Middle frontal gyrus (tissue), 1 donor: Measurements from ENCODE around the gene CTRL.
"Not testable (repeated sequence)": the region's sequence is repeated elsewhere in the genome, so short reads cannot be mapped to it uniquely, and the experiment has no call there.

Experiments used
- DNase-seq: peaks from one replicate; pipeline ENCODE4 v3.0.0-alpha.2; 2015; ENCODE audit warnings: low spot score; ENCODE audit errors: extremely low spot score

CTRL gene

DNA sequence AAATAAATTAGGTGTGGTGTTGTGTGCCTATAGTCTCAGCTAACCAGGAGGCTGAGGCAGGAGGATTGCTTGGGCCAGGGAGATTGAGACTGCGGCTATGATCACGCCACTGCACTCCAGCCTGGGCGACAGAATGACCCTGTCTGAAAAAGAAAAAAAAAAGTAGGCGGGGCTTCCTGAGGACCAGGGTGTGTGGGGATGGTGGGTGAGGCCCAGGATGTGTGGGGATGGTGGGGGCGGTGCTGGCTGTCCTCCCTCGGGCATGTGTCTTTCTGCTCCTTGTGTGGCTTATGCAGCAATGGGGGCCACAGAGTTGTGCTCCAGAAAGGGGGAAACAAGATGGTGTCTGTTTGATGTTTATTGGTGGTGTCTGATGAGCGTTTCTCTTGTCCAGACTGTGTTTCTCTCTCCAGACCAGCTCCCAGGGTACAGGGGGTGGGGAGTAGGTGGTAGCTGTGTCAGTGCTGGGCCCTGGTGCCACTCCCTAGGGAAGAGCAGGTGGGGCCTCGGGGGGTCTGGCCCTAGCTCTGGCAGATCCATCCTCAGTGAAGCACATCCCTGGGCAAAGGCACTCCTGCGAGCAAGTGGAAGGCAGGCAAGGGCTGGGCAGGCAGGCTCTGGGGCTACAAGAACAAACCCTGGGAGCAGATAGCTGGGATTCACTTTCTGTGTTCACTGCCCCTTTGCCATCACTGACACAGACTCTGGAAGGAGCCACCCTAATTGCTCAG lies 10.0 kb upstream of the CTRL start:
- DNase-seq: no peak

DNA sequence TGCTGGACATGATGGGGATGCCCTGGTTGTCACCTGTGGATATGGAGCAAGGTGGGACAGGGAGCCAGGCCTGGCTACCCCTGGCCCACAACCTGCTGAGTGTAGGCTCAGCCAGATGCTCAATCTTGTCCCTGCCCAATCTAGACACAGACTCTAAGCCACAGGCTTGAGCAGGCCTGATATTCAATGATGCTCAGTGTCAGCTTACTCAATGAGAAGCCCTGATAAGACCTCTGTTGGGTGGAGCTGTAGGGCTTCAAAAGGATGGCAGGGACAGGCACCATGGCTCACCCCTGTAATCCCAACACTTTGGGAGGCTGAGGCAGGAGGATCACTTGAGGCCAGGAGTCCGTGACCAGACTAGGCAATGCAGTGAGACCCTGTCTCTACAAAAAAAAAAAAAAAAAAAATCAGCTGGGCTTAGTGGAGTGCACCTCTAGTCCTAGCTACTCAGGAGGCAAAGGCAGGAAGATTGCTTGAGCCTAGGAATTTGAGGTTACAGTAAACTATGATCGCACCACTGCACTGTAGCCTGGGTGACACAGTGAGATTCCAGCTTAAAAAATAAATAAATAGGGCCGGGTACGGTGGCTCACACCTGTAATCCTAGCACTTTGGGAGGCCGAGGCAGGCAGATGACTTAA lies 8.9 kb upstream of the CTRL start:
- no peak for DNase-seq

DNA sequence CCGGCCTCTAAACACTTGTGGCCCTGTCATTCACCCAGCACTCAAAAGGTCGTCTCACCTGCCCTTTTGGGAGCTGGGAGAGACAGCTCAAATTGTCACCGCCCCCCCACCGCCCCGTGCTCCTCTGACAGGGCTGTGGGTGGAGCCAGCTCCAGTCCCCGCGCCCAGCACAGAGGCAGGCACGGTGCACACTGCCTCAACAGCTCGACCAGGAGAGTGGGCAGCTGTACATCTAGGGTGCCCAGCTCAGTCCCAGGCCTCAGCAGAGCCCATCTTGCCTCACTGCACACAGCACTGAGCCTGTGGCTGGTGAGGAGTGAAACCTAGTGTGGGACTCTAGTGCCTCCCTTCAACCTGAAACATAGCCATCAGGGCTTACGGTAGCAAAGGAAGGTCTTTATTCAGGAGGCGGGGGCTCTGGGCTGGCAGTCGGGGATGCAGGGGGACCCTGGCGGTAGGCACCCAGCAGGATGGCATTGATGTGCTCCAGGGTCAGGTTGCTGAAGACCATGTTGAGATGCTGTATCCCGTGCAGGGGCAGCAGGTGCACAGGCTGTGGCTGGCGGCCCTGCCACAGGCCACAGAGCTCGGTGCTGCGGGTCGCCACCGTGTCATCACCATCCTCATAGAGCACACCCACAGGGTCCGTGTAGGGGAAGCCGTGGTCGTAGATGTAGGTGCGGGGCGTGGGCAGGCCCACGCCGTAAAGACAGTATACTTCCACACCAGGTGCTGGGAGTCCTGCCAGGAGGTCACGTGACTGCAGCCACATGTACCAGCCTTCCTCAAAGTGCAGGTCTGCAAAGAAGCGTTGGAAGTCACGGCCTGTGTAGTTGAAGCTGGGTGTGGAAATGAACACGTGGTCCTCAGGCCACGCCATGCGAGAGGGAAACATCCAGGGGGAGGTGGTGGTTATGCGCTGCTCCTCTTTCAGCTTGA lies 8.1 kb upstream of the CTRL start:
- DNase-seq: no peak

DNA sequence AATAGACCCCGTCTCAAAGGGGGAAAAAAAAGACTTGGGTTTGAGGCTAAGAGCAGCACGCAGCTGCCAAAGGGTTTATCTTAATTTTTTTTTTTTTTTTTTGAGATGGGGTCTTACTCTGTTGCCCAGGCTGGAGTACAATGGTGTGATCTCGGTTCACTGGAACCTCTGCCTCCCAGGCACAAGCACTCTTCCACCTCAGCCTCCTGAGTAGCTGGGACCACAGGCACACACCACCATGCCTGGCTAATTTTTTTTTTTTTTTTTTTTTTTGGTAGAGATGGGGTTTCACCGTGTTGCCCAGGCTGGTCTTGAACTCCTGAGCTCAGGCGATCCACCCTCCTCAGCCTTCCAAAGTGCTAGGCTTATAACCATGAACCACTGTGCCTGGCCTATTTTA lies 6.1 kb upstream of the CTRL start:
- not testable (repeated sequence) for DNase-seq

DNA sequence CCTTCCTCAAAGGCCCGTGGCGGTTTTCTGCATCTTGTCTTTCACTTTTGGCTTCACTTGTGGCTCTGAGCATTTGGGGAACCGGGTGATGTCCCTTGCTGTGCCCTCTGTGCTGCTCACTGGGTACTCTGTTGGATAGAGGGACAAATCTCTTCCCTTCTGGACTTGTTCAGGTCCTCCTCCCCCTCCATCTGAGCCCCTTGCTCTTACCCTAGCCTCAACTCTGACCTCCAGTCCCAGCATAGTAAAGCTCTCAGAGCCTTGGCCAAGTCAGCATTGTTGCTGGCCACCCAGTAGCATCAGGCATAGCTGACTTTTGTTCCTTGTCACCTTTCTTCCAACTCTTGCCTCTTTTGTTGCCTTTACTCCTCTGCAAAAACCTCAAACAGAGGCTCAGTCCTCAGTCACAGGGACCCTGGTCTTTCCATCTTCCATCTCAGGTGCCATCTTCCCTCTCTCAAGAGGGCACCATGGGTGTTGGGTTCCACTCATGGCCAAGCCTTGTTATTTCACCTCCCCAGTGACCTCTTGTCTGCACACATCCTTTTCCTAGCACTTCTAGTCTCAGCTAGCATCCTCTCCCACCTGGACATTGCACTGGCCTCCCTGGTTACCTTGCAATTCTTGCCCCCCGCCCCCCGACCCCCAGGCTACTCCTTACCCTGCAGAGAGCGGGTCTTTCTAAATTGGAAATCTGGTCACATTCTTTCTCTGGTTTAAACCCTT lies 5.4 kb upstream of the CTRL start:
- DNase-seq: no peak

DNA sequence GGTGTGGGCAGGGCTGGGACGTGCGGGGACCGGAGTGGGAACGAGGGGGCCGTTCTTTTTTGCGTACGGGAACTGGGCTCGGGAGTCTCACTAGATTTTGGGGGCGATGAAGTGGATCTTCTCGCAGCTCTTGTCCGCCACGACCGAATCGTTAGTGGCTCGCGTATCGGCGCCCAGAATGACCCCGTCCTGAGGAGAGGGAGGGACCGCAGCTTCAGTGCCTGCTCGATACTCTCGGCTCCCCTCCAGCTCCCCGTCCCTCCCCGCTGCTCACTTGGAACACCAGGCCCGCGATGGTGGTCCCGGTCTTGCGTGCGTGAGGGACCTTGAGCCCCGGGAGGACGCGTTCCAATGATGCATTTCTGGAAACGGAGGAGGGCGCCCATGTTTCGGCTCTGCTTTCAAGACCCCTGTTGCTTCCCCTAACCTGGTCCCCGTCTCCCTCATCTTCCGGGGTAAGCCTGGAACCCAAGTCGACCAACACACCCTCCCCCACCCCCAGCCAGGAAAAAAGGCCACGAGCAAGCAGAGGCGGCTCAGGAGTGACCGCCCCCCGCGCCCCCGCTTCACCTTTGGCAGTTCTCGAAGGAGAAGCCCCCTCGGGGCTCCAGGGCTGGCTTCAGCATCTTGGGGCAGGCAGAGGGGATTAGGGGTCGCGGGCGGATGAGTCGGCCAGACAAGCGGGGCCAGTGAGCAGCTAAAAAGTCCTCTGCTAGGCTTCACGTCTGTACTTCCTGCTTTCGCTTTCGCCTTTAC lies 4.6 kb upstream of the CTRL start, which contains the start of gene PSMB10:
Gene PSMB10 (minus strand): TSS at position 727 of the 756 bp plus-strand sequence. CDS start 101 bp downstream, at position 626.
- DNase-seq: no peak

DNA sequence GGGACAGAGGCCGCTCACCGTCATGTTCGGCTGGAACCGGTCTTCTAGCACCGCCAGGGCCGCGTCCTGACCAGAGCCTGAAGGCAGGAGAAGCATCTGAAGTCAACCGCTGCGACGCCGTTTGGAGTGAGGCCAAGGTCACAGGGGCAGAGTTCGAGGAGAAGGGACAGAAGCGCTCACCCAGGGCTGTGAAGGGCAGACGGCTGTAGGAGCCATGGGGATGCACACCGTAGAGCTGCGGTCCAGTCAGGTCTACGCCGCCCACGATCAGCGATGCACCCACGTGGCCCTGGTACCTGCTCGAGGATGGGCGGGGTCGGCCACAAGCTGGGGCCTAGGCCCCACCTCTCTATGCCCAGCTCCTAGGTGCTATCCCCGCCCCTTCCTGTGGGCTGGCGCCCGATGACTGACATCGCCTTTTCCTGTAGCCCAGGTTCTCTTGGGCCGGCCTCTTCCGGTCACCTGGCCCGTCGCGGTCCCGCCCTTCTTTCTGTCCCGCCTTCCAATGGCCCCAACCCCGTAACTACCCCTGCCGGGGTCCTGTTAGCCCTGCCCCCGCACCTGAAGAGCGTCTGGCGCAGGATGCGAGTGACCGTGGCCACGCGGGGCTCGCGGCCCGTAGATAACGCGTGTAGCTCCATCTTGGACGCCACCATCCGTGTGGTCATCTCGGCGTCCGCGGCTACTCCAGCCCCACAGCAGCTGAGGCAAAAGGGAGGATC lies 3.9 kb upstream of the CTRL start:
- peak; percentile 90 for DNase-seq

DNA sequence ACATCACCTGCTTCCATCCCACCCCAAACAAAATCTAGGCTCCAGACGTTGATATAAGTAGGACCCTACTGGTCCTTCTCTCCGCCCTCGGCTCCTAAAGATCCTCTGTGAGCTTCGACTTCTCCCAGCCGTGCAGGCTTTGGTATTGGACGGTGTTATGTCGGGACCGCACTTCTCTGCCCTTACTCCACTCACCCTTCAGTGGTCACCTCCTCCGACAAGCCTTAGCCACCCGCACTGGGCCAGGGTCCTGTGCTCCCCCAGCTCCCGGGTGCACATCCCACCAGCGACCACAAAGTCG lies 3.4 kb upstream of the CTRL start:
- no peak for DNase-seq

DNA sequence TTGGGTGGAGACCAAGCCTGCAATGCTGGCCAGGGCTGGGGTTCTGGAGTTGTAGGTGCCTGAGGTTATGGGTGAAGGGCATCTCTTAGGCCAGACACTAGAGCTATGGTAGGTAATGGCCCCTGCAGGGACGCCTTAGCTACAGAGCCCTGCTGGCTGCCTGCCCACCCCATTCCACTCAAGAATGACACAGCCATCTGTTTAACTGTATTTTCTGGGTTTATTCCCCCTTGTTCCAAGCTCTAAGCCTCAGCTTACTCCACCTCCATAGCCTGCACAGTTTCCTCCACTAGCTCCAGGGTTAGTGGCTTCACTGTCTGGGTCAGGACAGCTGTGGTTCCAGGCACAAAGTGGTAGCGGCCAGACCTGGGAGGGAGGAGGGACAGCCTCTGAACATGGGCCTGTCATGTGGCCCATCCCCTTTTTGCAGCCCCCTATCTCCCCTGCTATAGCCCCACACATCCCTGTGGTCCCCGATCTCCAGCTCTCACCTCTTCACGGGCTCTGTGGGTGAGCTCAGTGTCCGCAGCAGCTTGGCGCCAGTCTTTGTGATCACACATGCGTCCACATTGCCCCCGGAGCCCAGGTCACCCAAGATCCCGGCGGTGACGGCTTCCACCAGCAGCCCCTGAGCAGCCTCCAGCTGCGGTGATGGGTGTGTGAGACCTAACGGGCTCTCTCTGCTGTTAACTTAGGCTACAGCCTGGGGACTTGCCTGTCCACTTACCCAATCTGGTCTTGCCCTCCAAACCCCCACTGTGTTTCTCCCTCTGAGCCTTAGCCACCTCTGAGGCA lies 2.8 kb upstream of the CTRL start:
- no peak for DNase-seq

DNA sequence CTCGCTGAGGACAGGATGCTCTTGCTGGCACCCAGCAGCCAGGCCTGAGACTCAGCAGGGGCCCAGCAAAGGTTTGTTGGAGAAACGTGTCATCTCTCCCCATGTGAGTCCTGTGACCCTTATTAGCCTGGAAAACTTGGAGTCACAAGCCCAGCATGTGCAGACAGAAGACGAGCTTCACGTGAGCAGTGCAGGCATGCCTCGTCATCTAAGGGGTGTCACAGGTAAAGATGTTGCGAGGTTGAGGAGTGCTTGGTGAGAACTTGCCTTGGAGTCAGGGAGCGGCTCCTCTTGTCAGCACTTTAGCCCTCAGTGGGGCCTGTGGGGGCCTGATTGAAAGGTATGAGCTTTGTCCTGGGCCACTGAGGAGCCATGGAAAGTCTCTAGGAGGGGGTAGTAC lies 2.1 kb upstream of the CTRL start:
- DNase-seq: no peak

DNA sequence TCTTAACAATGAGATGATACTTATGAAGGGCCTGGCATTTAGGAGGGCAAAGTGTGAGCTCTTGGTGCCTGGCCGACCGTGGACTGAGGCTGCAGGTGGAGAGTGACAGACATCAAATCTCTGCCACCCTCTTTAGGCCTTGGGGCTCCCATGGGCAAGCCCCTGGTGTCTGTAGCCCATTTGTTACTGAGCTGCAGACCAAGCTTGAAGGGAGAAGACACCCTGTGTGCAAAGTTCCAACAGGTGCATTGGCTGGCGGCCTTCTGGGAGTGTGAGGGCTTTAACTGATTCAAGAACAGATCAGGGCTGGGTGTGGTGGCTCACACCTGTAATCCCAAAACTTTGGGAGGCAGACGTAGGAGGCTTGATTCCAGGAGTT lies 789 bp upstream of the CTRL start:
- no peak for DNase-seq

DNA sequence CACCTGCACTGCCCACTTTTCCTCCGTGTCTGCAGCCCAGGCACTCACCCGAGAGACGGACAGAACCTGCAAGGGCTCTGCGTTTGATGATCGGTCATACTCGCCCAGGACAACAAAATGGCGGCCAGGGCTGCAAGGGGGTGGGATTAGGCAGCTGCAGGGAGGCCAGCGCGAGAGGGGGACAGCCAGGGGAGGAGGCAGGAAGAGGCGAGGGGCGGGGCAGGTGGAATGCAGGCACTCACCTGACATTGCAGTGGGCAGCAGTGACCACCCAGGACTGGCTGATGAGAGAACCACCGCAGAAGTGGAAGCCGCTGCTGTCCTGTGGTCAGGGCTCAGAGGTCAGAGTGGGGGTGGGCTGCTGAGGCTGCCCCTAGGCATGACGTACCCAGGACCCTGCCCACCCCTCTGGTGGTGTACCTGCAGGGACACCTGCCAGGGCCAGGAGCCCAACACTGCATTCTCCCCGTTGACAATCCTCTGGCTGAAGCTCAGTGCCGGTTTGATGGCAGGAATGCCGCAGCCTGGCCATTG lies 917 bp downstream of the CTRL start:
- no peak for DNase-seq

DNA sequence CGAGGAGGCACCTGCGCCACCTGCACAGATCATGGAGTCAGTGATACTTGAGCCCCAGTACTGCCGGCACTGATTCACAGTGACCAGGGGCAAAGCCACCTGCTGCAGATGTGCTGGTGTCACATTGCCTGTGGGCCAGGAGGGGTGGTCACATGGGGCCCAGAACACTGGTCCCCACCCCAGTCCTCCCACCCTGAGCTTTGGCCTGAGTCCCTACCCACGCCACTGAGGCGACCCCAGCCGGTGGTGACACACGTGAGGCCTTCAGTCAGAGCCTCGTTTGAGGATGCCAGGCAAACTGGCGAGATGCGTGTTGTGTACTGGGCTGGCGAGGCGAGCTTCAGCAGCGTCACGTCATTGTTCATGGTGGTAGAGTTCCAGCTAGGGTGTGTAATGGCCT lies 1.5 kb downstream of the CTRL start:
- DNase-seq: no peak

DNA sequence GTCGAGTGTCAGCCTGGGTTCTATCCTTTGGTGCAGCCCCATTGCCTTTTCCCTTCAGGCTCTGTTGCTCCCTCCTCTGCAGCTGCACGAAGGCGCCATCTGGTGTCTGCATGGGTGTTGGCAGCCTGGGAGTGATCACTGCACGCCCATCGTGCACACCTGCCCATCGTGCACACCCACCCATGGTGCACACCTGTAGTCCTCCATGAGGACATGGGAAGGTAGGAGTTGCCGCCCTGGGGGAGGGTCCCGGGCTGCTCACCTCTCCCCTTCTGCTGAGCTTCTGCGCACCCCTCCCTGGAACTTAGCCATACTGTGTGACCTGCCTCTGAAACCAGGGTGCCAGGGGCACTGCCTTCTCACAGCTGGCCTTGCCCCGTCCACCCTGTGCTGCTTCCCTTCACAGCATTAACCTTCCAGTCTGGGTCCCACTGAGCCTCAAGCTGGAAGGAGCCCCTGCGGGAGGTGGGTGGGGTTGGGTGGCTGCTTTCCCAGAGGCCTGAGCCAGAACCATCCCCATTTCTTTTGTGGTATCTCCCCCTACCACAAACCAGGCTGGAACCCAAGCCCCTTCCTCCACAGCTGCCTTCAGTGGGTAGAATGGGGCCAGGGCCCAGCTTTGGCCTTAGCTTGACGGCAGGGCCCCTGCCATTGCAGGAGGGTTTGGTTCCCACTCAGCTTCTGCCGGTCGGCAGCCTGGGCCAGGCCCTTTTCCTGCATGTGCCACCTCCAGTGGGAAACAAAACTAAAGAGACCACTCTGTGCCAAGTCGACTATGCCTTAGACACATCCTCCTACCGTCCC lies 2.9 kb downstream of the CTRL start:
- peak; percentile 75 for DNase-seq

DNA sequence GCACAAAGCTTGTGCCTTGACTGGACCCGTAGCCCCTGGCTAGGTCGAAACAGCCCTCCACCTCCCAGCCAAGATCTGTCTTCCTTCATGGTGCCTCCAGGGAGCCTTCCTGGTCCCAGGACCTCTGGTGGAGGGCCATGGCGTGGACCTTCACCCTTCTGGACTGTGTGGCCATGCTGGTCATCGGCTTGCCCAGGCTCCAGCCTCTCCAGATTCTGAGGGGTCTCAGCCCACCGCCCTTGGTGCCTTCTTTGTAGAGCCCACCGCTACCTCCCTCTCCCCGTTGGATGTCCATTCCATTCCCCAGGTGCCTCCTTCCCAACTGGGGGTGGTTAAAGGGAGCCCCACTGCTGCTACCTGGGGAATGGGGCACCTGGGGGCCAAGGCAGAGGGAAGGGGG lies 3.5 kb downstream of the CTRL start:
- no peak for DNase-seq

DNA sequence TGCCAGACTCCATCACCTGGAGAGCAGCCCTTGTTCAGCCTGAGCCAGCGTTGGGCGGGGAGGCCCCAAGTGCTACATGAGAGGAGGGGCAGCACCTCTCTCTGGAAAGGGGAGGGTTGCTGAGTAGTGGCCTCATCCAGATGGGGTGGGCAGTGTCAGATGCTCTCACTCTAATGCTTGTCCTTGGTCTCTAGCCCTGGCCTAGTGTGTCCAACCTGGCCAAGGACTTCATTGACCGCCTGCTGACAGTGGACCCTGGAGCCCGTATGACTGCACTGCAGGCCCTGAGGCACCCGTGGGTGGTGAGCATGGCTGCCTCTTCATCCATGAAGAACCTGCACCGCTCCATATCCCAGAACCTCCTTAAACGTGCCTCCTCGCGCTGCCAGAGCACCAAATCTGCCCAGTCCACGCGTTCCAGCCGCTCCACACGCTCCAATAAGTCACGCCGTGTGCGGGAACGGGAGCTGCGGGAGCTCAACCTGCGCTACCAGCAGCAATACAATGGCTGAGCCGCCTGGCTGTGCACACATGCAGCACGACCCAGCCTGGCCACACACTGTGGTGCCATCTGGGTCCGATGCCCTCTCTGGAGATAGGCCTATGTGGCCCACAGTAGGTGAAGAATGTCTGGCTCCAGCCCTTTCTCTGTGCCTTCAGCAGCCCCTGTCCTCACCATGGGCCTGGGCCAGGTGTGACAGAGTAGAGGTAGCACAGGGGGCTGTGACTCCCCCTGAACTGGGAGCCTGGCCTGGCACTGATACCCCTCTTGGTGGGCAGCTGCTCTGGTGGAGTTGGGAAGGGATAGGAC lies 4.3 kb downstream of the CTRL start:
- no peak for DNase-seq

DNA sequence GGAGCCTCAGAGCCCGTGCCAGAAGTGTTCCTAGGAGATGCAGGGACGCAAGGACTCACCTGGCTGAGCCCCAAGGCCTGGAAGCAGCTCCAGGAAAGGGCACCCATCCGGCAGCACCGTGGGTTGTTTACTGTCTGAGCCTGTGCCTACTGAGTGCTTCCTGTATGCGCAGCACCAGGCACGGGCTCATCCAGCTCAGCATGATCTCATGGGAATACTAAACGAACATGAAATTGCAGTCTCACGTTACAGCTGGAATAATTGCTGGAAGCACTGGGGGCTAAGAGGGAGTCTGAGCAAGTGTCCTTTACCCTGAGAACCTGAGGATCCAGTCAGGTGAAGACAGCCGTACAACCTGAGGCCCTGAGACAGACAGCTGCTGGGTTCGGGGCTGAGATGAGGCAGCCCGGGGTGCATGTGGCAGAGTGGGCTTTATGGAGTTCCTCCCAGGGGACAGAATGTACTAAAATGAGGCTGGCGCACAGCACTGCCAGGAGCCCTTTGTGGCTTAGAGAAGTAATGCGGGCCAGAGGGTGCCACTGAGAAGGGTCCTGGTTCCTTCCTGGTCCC lies 5.4 kb downstream of the CTRL start:
- DNase-seq: no peak
